HG03460 (cell line): ENCODE data around the gene PRR20G.
"Not testable (repeated sequence)": the region's sequence is repeated elsewhere in the genome, so short reads cannot be mapped to it uniquely, and the experiment has no call there.

Experiments
- ATAC-seq: cut with Tn5 transposase; IDR thresholded peaks from one replicate; pipeline ENCODE4 v1.9.1; 2021; ENCODE audit not compliant: unreplicated experiment

PRR20G gene

DNA sequence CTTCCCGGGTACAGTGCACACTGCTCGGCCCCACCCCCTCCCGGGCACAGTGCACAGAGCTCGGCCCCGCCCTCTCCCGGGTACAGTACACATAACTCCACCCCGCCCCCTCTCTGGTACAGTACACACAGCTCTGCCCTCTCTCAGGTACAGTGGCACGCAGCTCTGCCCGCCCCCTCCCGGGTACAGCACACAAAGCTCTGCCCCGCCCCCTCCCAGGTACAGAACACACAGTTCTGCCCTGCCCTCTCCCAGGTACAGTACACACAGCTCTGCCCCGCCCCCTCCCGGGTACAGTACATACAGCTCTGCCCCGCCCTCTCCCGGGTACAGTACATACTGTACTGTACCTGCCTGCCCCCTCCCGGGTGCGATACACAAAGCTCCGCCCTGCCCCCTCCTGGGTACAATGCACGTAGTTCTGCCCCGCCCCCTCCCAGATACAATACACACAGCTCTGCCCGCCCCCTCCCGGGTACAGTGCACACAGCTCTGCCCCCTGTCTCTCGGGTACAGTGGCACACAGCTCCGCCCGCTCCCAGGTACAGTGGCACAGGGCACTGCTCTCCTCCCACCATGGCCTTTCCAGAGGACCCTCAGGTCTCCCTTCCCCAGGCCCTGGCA lies 16.4 kb upstream of the PRR20G start:
- ATAC-seq: no peak

GRCh38 chr3:127299276-127299675 lies 11.4 kb upstream of the PRR20G start:
- ATAC-seq: no peak

- no peak for ATAC-seq
These were observed 9.1 kb upstream of the PRR20G start for GRCh38 chr3:127296959-127297358.

- no peak for ATAC-seq
These were observed 8.3 kb upstream of the PRR20G start for GRCh38 chr3:127296166-127296565.

DNA sequence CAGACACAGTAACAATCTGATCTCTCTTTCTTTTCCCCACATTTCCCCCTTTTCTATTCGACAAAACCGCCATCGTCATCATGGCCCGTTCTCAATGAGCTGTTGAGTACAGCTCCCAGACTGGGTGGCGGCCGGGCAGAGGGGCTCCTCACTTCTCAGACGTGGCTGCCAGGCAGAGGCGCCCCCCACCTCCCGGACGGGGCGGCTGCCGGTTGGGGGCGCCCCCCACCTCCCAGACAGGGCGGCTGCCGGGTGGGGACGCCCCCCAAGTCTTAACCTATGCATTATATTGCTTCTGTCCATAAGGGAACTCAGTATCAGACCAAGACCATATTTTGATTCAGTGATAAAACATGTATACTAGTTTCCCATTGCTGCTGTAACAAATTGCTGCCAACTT lies 5.8 kb upstream of the PRR20G start:
- ATAC-seq: not testable (repeated sequence)

GRCh38 chr3:127291611-127292010 lies 3.8 kb upstream of the PRR20G start:
- ATAC-seq: no peak

DNA sequence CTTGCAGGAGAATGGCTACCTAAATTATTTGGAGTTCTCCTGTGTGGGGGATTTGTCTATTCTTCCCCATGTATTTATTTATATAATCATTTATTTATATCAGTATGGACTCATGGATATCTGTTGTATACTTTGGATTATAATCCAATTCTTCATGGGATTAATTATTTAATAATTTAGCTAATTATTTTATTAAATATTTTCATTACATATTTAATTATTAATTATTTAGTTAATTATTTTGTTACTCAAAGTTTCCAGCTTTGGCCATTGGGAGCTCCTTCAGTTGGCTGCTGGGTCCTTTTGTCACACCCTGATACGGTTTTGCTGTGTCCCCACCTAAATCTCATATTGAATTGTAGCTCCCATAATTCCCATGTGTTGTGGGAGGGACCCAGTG lies 3.3 kb upstream of the PRR20G start:
- ATAC-seq: no peak

- no peak for ATAC-seq
These were observed 2.1 kb upstream of the PRR20G start for GRCh38 chr3:127289706-127290575.

- no peak for ATAC-seq
These were observed 1.3 kb upstream of the PRR20G start for GRCh38 chr3:127288921-127289705.

- no peak for ATAC-seq
These were observed 497 bp upstream of the PRR20G start for GRCh38 chr3:127288343-127288742.

GRCh38 chr3:127286571-127287140 lies 1.2 kb downstream of the PRR20G start:
- ATAC-seq: no peak

- no peak for ATAC-seq
These were observed 3.6 kb downstream of the PRR20G start for GRCh38 chr3:127284258-127284657.

DNA sequence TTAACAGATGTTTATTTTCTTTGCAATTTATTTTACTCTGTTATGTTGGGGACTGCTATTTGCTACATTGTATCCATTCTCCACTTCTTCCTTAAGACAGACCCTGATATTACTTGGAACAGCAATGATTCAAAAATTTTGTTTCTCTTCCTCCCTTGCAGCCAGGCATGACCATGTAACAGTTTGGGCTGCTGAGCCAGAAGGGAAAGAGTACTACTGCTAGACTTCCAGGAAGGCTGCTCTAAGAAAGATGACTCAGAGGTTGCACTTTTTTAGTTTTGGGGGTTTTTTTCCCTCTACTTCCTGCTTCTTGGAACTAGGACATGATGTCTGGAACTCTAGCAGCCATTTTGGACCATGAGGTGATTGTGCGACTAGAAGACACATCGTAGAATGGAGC lies 10.3 kb downstream of the PRR20G start:
- no peak for ATAC-seq

GRCh38 chr3:127276995-127277394 lies 10.9 kb downstream of the PRR20G start:
- no peak for ATAC-seq

DNA sequence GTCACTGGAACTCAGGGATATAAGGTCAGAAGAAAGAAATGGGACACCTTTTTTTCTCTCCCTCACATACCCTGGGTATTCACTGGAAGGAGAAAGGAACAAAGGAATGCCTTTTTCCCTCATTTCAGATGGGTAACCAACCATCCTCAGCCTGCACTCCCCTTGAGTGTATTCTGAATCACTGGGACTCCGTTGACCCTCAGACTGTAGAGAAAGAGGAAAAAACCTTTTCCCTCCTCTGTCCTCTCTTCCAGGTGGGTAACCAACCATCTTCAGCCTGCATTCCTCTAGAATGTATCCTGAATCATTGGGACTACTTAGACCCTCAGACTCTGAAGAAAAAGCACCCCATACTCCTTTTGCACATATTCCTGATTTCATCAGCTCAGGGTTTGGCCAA lies 11.4 kb downstream of the PRR20G start:
- no peak for ATAC-seq

DNA sequence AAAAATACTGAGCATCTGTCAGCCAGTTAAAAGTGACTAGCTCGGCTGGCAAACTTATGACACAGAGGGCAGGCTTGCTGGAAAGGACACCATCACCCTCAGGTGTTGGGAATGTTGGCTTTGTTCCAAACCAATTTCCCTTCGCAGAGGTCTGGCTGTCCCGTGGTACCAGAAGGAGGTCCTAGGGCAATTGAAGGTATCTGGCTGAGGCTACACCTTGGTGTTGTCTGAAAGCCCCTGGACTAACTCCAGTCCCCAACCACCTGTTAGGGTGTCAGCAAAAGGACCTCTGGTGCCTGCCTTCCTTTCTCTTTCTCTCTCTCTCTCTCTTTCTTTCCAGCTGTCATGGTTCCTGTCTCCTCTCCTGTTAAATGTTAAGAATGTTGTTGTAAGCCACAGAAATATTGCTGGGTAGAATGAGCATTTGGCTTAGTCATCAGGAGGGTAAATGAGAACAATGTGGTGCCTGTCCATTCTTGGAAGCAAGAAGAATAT lies 12.5 kb downstream of the PRR20G start:
- no peak for ATAC-seq

GRCh38 chr3:127274200-127274760 lies 13.6 kb downstream of the PRR20G start:
- no peak for ATAC-seq

GRCh38 chr3:127273206-127273605 lies 14.6 kb downstream of the PRR20G start:
- no peak for ATAC-seq

GRCh38 chr3:127266186-127266585 lies 21.7 kb downstream of the PRR20G start:
- ATAC-seq: no peak

- ATAC-seq: no peak
These were observed 22.3 kb downstream of the PRR20G start for GRCh38 chr3:127265581-127265981.
